ENCODE measurements around the gene VPS8. TPM values are rescaled to one million over a fixed set of nuclear protein-coding genes. Genes with fewer than 3 reads are reported as not detected.

Gene VPS8
- total and polyA plus RNA-seq, 2 of the 8 experiments (the other 6 are each of a cell fraction or from before 2014, with no cell fraction given): 13.0 to 41.0 TPM

DNA sequence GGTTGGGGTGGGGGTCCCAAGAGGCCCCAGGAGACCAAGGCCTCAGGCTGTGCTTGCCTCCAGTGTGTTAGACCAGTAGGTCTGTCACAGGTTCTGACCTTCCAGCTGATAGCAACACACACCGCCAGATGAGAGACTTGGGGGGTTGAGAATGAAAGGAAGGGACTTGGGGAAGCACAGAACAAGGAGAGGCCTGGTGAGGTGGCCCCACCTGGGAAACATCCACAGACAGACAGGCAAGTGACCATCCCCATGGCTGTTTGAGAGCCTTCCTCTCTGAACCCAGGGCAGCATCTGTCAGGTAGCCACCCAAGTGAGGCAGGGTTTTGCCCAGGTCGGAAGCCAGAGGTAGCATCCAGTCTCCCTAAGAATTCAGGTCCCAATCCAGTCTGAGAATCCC lies 35.0 kb upstream of the VPS8 start (continued):
- TF ChIP-seq CHD7 (IDR thresholded peaks at IDR 0.05; ENCODE audit: insufficient replicate concordance, low read length) (no peak), CHD1 (IDR thresholded peaks at IDR 0.05; ENCODE audit: low read depth, low read length) (no peak), RNF2 (IDR thresholded peaks at IDR 0.05; ENCODE audit: borderline replicate concordance, low read depth, low read length, missing control alignments, poor library complexity, severe bottlenecking) (no peak), TCF12 (IDR thresholded peaks at IDR 0.05; ENCODE audit: low read depth, low read length) (no peak), CREB1 (IDR thresholded peaks at IDR 0.05) (no peak), POLR2AphosphoS5 (IDR thresholded peaks at IDR 0.05; ENCODE audit: low read depth, low read length) (no peak), ASH2L (IDR thresholded peaks at IDR 0.05; ENCODE audit: low read length) (no peak), HDAC6 (IDR thresholded peaks at IDR 0.05; ENCODE audit: low read depth, low read length) (no peak), CTBP2 (IDR thresholded peaks at IDR 0.05; ENCODE audit: borderline replicate concordance, insufficient read depth, insufficient read length, low read length) (no peak), TEAD4 (IDR thresholded peaks at IDR 0.05; ENCODE audit: low read depth, low read length) (no peak), FOSL1 (IDR thresholded peaks at IDR 0.05; ENCODE audit: insufficient read depth, low read depth, low read length) (no peak)
